GM12878 (cell line): ENCODE data around the gene TRIM22. TPM values are rescaled to one million over a fixed set of nuclear protein-coding genes. Genes with fewer than 3 reads are reported as not detected.

ENCODE experiments used
- ATAC-seq: fragments of 200-7000 bp; cut with Tn5 transposase; 3 replicates; pipeline ENCODE4 v1.9.1; 2020; ENCODE audit warnings: mild to moderate bottlenecking, moderate library complexity
- BruUV-seq: library from RNA; stranded (reverse); fragments of 400-500 nt; replicated peaks from 2 replicates; lab custom pipeline; 2021; lab: Mats Ljungman, UMichigan
- CTCF ChIA-PET: fragments of 300-600 bp; sonication (Branson Sonifier 250); formaldehyde crosslinking; extraction: SDS; loops from one replicate; lab custom pipeline; 2021; ENCODE audit warnings: inconsistent platforms; lab: Yijun Ruan, JAX
- POLR2A ChIA-PET: fragments of 350-600 bp; formaldehyde crosslinking; extraction: SDS; loops from one replicate; lab custom pipeline; 2021; ENCODE audit warnings: inconsistent platforms; lab: Charles Lee
- RAD21 ChIA-PET: fragments of 300-600 bp; sonication (Branson Sonifier 250); formaldehyde crosslinking; loops from one replicate; lab custom pipeline; 2023; ENCODE audit warnings: antibody characterized with exemption; ENCODE audit not compliant: unreplicated experiment; lab: Charles Lee
- SMC1A ChIA-PET: fragments of 300-600 bp; sonication (Branson Sonifier 250); formaldehyde crosslinking; loops from one replicate; lab custom pipeline; 2023; ENCODE audit not compliant: unreplicated experiment, uncharacterized antibody; lab: Charles Lee
- DNase-seq: peaks from one replicate; pipeline ENCODE4 v3.0.0-alpha.2; 2011; ENCODE audit warnings: low read depth, low spot score
- FAIRE-seq: peaks from 3 replicates; lab custom pipeline; 2011; peaks lifted over from hg19 to GRCh38; lab: Jason Lieb, UNC
- H2AFZ ChIP-seq: 2 replicates; pipeline ENCODE4 v1.6.0; 2011; ENCODE audit warnings: low read depth, low read length, control low read depth; ENCODE audit not compliant: control insufficient read depth
- H3K27ac ChIP-seq: 2 replicates; pipeline ENCODE4 v1.5.1; 2011; ENCODE audit warnings: control low read depth; ENCODE audit not compliant: control insufficient read depth, insufficient read depth
- H3K27me3 ChIP-seq, 2 experiments: replicated peaks in 1 of 2; 2 replicates each; pipeline versions ENCODE4 v1.6.0 to v1.6.1; 2011; ENCODE audit warnings: low read length in 1 of 2; ENCODE audit not compliant: control insufficient read depth in 2 of 2, insufficient read depth in 2 of 2
- H3K36me3 ChIP-seq, 2 experiments: 2 replicates each; pipeline ENCODE4 v1.5.1; 2011; ENCODE audit warnings: low read length in 1 of 2; ENCODE audit not compliant: control insufficient read depth in 2 of 2, insufficient read depth in 2 of 2
- H3K4me1 ChIP-seq: 2 replicates; pipeline ENCODE4 v1.6.1; 2011; ENCODE audit warnings: mild to moderate bottlenecking, low read length, moderate library complexity, mixed read lengths; ENCODE audit not compliant: control insufficient read depth, insufficient read depth
- H3K4me2 ChIP-seq: 2 replicates; pipeline ENCODE4 v1.6.0; 2011; ENCODE audit warnings: control low read depth; ENCODE audit not compliant: control insufficient read depth, insufficient read depth
- H3K4me3 ChIP-seq: fragments of 200-600 bp; sonication (generic); 2 replicates; pipeline ENCODE4 v1.5.1; 2016
- H3K79me2 ChIP-seq: 2 replicates; pipeline ENCODE4 v1.6.0; 2011; ENCODE audit warnings: low read length; ENCODE audit not compliant: control insufficient read depth, insufficient read depth
- H3K9ac ChIP-seq: 2 replicates; pipeline ENCODE4 v1.8.0; 2011; ENCODE audit warnings: low read length, control low read depth, mixed read lengths; ENCODE audit not compliant: control insufficient read depth, insufficient read depth
- H3K9me3 ChIP-seq: replicated peaks from 3 replicates; pipeline ENCODE4 v1.5.1; 2011; ENCODE audit warnings: mild to moderate bottlenecking, low read length; ENCODE audit not compliant: control insufficient read depth, insufficient read depth
- H4K20me1 ChIP-seq: 2 replicates; pipeline ENCODE4 v1.6.0; 2011; ENCODE audit not compliant: control insufficient read depth, insufficient read depth
- FOXM1 ChIP-seq: IDR thresholded peaks from 2 replicates; pipeline ENCODE4 v1.6.1; 2012; ENCODE audit warnings: low read depth, mild to moderate bottlenecking, inconsistent platforms, low read length, moderate library complexity
- JUNB ChIP-seq: IDR thresholded peaks from 2 replicates; pipeline ENCODE4 v1.6.1; 2016; ENCODE audit warnings: antibody characterized with exemption, mild to moderate bottlenecking
- MXI1 ChIP-seq: fragments of 150-350 bp; IDR thresholded peaks from 2 replicates; pipeline ENCODE4 v1.6.1; 2011; ENCODE audit warnings: low read depth, mild to moderate bottlenecking, inconsistent platforms, low read length, improper control_type of control experiment
- NFXL1 ChIP-seq: fragments of 450-650 bp; IDR thresholded peaks from 2 replicates; pipeline ENCODE4 v1.6.1; 2017; ENCODE audit warnings: antibody characterized with exemption, mild to moderate bottlenecking, borderline replicate concordance
- RCOR1 ChIP-seq: conservative IDR thresholded peaks from 2 replicates; pipeline ENCODE4 v1.6.1; 2012; ENCODE audit warnings: low read depth, low read length, improper control_type of control experiment
- SP1 ChIP-seq: IDR thresholded peaks from one replicate; pipeline ENCODE4 v1.6.1; 2011; ENCODE audit warnings: low read depth, low read length
- TCF7 ChIP-seq: IDR thresholded peaks from 2 replicates; pipeline ENCODE4 v1.6.1; 2014; ENCODE audit warnings: antibody characterized with exemption, borderline replicate concordance
- ZBED1 ChIP-seq: IDR thresholded peaks from 2 replicates; pipeline ENCODE4 v1.6.1; 2016; ENCODE audit warnings: borderline replicate concordance
- WGBS: methylation state at CpG from one replicate; pipeline ENCODE4 v1.1.6; 2016; ENCODE audit warnings: low lambda C conversion rate; ENCODE audit not compliant: insufficient replicate concordance, insufficient coverage; ENCODE audit errors: missing lambda C conversion rate; 5-methylcytosine and 5-hydroxymethylcytosine counted together
- in situ Hi-C: fragments of 300-500 bp; cut with MboI; formaldehyde crosslinking; loops from 9 replicates; pipeline ENCODE4 v1.14.3; 2018; ENCODE audit warnings: mixed read lengths
- intact Hi-C: fragments of 100-400 bp; cut with micrococcal nuclease; formaldehyde crosslinking; loops from one replicate; pipeline ENCODE4 v1.14.2; 2022; ENCODE audit not compliant: unreplicated experiment
- polyA plus RNA-seq, 11 experiments: library from polyadenylated mRNA; depleted of rRNA in 4 of 11; unstranded in 6 of 11; stranded (reverse) in 5 of 11; fragments of >200 nt; fragmentation: Nextera tagmentation in 4 of 11; fragmentation: Illumina TruSeq in 1 of 11; extraction: Ambion mirVana in 4 of 11; extraction: Trizol in 1 of 11; gene quantifications; 1 replicate in 1 of 11; 2 replicates in 10 of 11; pipeline versions ENCODE4 v1.2.1 to v1.2.3, GENCODE V29; 2011 to 2016; ENCODE audit warnings: inconsistent platforms in 2 of 11, missing spikeins in 2 of 11, low read depth in 1 of 11
- total RNA-seq, 4 experiments: library from RNA; depleted of rRNA in 3 of 4; stranded (reverse); fragments of >200 nt in 3 of 4; fragmentation: Illumina TruSeq in 1 of 4; extraction: Trizol in 1 of 4; gene quantifications; 2 replicates each; pipeline versions ENCODE4 v1.2.1 to v1.2.3, GENCODE V29; 2013 to 2021
- TF ChIP-seq, protein P1 (sequence below): fragments of 150-350 bp; IDR thresholded peaks from 2 replicates; pipeline ENCODE4 v1.6.1; 2016; ENCODE audit warnings: low read depth, low read length
- TF ChIP-seq, protein P2 (sequence below): fragments of 450-650 bp; IDR thresholded peaks from 2 replicates; pipeline ENCODE4 v1.6.1; 2018; ENCODE audit warnings: mild to moderate bottlenecking, low read depth, moderate library complexity; ENCODE audit not compliant: partially characterized antibody
- TF ChIP-seq, protein P3 (sequence below): IDR thresholded peaks from 2 replicates; pipeline ENCODE4 v1.6.1; 2012; ENCODE audit warnings: mild to moderate bottlenecking, low read depth, low read length
- TF ChIP-seq, protein P4 (sequence below): fragments of 450-650 bp; IDR thresholded peaks from 2 replicates; pipeline ENCODE4 v1.6.1; 2016; ENCODE audit warnings: mild to moderate bottlenecking

Gene TRIM22
- total and polyA plus RNA-seq, 10 of the 15 experiments (the other 5 are each of a cell fraction or from before 2014, with no cell fraction given) = 116 to 485 (median 204) TPM

DNA sequence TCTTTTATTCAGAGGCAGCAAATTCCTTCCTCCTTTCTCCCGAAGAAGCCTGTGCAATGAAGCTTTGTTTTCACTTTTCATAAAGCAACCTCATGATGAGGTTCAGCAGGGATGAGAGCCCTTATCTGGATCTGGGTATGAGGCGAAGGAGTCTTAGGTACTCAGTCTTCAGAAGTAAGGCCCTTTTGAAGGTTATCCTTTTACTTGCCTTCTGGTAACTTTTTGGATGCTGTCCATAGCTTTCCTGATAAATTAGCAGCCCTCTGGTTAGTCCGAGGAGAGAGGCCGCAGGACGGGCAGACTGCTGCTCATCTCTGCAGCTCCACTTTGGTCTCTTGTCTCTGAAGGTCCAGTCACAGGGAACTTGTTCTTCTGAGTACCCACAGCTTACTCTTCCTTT lies 1.1 kb downstream of the TRIM22 start:
- FAIRE-seq (no peak), ATAC-seq (peak; percentile 28), DNase-seq (no peak)
- peak overlapping the region; percentile 78 for H3K4me3 ChIP-seq
- in situ Hi-C loops (loop anchor here (25.0 kb wide), 2 partner anchors 1822 to 1828 kb away; partner anchors contain the start of genes PPFIBP2 and STIM1), intact Hi-C loops (loop anchor here (10.0 kb wide), 1 partner anchor 1054 kb away; no protein-coding TSS in a partner anchor)
- SMC1A ChIA-PET = interaction anchor here (1.0 to 6.6 kb wide), 8 partner anchors 8 to 95 kb away, joined by 3 to 96 read pairs (median 6); partner anchors contain the start of gene TRIM6
- peaks cover 0 to 7% of the 10 kb centered on the region in 2 experiments; a peak in 1 of 4 replicates for H3K36me3 ChIP-seq
- H3K4me2 ChIP-seq = peak overlapping the region; percentile 80
- peaks cover 8% of the 10 kb centered on the region for H3K4me1 ChIP-seq
- BruUV-seq = no TSS peak
- CTCF ChIA-PET = interaction anchor here (1.1 to 3.3 kb wide), 6 partner anchors 10 to 119 kb away, joined by 4 to 25 read pairs (median 6); partner anchors contain the start of gene OR52N2
- peaks cover 70% of the 10 kb centered on the region for H3K79me2 ChIP-seq
- H3K27ac ChIP-seq = peak overlapping the region; percentile 100
- 2% methylated on average over 5 of the region's 5 CpGs for WGBS
- H3K9ac ChIP-seq = peak overlapping the region; percentile 100
- RAD21 ChIA-PET = interaction anchor here (1.2 to 5.0 kb wide), 8 partner anchors 9 to 109 kb away, joined by 3 to 61 read pairs (median 6); partner anchors contain the start of gene TRIM34
- H2AFZ ChIP-seq = no peak overlapping the region
- POLR2A ChIA-PET = interaction anchor here (3.4 to 6.1 kb wide), 3 partner anchors 9 to 65 kb away, joined by 25 to 58 read pairs (median 38); partner anchors contain the start of gene TRIM34
- no peaks in the 10 kb centered on the region for H3K9me3 ChIP-seq
- no peaks in the 10 kb centered on the region for H4K20me1 ChIP-seq
- no peaks in the 10 kb centered on the region for H3K27me3 ChIP-seq
- TF ChIP-seq, protein P1, sequence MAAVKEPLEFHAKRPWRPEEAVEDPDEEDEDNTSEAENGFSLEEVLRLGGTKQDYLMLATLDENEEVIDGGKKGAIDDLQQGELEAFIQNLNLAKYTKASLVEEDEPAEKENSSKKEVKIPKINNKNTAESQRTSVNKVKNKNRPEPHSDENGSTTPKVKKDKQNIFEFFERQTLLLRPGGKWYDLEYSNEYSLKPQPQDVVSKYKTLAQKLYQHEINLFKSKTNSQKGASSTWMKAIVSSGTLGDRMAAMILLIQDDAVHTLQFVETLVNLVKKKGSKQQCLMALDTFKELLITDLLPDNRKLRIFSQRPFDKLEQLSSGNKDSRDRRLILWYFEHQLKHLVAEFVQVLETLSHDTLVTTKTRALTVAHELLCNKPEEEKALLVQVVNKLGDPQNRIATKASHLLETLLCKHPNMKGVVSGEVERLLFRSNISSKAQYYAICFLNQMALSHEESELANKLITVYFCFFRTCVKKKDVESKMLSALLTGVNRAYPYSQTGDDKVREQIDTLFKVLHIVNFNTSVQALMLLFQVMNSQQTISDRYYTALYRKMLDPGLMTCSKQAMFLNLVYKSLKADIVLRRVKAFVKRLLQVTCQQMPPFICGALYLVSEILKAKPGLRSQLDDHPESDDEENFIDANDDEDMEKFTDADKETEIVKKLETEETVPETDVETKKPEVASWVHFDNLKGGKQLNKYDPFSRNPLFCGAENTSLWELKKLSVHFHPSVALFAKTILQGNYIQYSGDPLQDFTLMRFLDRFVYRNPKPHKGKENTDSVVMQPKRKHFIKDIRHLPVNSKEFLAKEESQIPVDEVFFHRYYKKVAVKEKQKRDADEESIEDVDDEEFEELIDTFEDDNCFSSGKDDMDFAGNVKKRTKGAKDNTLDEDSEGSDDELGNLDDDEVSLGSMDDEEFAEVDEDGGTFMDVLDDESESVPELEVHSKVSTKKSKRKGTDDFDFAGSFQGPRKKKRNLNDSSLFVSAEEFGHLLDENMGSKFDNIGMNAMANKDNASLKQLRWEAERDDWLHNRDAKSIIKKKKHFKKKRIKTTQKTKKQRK = no peak
- TF ChIP-seq NFXL1 (no peak), JUNB (no peak), SP1 (no peak), RCOR1 (no peak), MXI1 (0 out of 2 replicates have a peak, but pooled peaks have one; percentile 59), ZBED1 (no peak), FOXM1 (no peak), TCF7 (no peak)
- TF ChIP-seq, protein P2, sequence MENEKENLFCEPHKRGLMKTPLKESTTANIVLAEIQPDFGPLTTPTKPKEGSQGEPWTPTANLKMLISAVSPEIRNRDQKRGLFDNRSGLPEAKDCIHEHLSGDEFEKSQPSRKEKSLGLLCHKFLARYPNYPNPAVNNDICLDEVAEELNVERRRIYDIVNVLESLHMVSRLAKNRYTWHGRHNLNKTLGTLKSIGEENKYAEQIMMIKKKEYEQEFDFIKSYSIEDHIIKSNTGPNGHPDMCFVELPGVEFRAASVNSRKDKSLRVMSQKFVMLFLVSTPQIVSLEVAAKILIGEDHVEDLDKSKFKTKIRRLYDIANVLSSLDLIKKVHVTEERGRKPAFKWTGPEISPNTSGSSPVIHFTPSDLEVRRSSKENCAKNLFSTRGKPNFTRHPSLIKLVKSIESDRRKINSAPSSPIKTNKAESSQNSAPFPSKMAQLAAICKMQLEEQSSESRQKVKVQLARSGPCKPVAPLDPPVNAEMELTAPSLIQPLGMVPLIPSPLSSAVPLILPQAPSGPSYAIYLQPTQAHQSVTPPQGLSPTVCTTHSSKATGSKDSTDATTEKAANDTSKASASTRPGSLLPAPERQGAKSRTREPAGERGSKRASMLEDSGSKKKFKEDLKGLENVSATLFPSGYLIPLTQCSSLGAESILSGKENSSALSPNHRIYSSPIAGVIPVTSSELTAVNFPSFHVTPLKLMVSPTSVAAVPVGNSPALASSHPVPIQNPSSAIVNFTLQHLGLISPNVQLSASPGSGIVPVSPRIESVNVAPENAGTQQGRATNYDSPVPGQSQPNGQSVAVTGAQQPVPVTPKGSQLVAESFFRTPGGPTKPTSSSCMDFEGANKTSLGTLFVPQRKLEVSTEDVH = no peak
- TF ChIP-seq, protein P3, sequence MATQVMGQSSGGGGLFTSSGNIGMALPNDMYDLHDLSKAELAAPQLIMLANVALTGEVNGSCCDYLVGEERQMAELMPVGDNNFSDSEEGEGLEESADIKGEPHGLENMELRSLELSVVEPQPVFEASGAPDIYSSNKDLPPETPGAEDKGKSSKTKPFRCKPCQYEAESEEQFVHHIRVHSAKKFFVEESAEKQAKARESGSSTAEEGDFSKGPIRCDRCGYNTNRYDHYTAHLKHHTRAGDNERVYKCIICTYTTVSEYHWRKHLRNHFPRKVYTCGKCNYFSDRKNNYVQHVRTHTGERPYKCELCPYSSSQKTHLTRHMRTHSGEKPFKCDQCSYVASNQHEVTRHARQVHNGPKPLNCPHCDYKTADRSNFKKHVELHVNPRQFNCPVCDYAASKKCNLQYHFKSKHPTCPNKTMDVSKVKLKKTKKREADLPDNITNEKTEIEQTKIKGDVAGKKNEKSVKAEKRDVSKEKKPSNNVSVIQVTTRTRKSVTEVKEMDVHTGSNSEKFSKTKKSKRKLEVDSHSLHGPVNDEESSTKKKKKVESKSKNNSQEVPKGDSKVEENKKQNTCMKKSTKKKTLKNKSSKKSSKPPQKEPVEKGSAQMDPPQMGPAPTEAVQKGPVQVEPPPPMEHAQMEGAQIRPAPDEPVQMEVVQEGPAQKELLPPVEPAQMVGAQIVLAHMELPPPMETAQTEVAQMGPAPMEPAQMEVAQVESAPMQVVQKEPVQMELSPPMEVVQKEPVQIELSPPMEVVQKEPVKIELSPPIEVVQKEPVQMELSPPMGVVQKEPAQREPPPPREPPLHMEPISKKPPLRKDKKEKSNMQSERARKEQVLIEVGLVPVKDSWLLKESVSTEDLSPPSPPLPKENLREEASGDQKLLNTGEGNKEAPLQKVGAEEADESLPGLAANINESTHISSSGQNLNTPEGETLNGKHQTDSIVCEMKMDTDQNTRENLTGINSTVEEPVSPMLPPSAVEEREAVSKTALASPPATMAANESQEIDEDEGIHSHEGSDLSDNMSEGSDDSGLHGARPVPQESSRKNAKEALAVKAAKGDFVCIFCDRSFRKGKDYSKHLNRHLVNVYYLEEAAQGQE = no peak
- TF ChIP-seq, protein P4, sequence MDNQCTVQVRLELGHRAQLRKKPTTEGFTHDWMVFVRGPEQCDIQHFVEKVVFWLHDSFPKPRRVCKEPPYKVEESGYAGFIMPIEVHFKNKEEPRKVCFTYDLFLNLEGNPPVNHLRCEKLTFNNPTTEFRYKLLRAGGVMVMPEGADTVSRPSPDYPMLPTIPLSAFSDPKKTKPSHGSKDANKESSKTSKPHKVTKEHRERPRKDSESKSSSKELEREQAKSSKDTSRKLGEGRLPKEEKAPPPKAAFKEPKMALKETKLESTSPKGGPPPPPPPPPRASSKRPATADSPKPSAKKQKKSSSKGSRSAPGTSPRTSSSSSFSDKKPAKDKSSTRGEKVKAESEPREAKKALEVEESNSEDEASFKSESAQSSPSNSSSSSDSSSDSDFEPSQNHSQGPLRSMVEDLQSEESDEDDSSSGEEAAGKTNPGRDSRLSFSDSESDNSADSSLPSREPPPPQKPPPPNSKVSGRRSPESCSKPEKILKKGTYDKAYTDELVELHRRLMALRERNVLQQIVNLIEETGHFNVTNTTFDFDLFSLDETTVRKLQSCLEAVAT = 0 out of 2 replicates have a peak, but pooled peaks have one; percentile 1
